Transverse colon (tissue), 4 donors: ENCODE data around the gene PSMG3. TPM values are rescaled to one million over a fixed set of nuclear protein-coding genes. Genes with fewer than 3 reads are reported as not detected.

Experiments
- DNase-seq: peaks from one replicate; pipeline ENCODE4 v3.0.0-alpha.2; 2019
- H3K27ac ChIP-seq, 4 donors: fragments of 200-600 bp; sonication (generic); 2 replicates each; pipeline ENCODE4 v1.5.1; 2016 to 2018; ENCODE audit warnings: inconsistent platforms in 4 of 4
- H3K27me3 ChIP-seq: fragments of 200-600 bp; sonication (generic); 2 replicates; pipeline ENCODE4 v1.5.1; 2017; ENCODE audit warnings: inconsistent platforms
- H3K36me3 ChIP-seq, 4 donors: fragments of 200-600 bp; sonication (generic); 2 replicates each; pipeline ENCODE4 v1.5.1; 2017 to 2019; ENCODE audit warnings: inconsistent platforms in 4 of 4
- H3K4me1 ChIP-seq, 4 donors: fragments of 200-600 bp; sonication (generic); 2 replicates each; pipeline ENCODE4 v1.5.1; 2017 to 2020; ENCODE audit warnings: inconsistent platforms in 4 of 4
- H3K4me3 ChIP-seq, 4 donors: fragments of 200-600 bp; sonication (generic); 1 replicate in 1 of 4; 2 replicates in 3 of 4; pipeline versions ENCODE4 v1.5.1 to v1.6.1; 2017 to 2019; ENCODE audit warnings: inconsistent platforms in 4 of 4
- H3K9me3 ChIP-seq, 2 donors: fragments of 200-600 bp; sonication (generic); 2 replicates each; pipeline ENCODE4 v1.5.1; 2017 to 2019; ENCODE audit warnings: inconsistent platforms in 2 of 2
- CTCF ChIP-seq, 5 experiments: fragments of 200-600 bp in 3 of 5; fragments of 450-650 bp in 2 of 5; sonication (generic) in 3 of 5; IDR thresholded peaks; 1 replicate in 2 of 5; 2 replicates in 3 of 5; pipeline ENCODE4 v1.5.1; 2016 to 2017; ENCODE audit warnings: antibody characterized with exemption in 5 of 5, inconsistent platforms in 3 of 5, mild to moderate bottlenecking in 2 of 5, moderate library complexity in 1 of 5
- EP300 ChIP-seq: sonication (generic); formaldehyde crosslinking; IDR thresholded peaks from one replicate; pipeline ENCODE4 v1.6.1; 2017; ENCODE audit warnings: antibody characterized with exemption, low read depth
- POLR2A ChIP-seq: fragments of 450-650 bp; IDR thresholded peaks from one replicate; pipeline ENCODE4 v1.6.1; 2016; ENCODE audit warnings: antibody characterized with exemption, mild to moderate bottlenecking, moderate library complexity
- POLR2AphosphoS5 ChIP-seq, 3 donors: sonication (generic); formaldehyde crosslinking; IDR thresholded peaks; one replicate each; pipeline ENCODE4 v1.6.1; 2016; ENCODE audit warnings: antibody characterized with exemption in 3 of 3
- WGBS, 2 donors: methylation state at CpG; one replicate each; pipeline ENCODE4 v1.1.5; 2018; ENCODE audit warnings: low coverage in 1 of 2; 5-methylcytosine and 5-hydroxymethylcytosine counted together
- in situ Hi-C, 4 donors: fragments of 200-750 bp; cut with MboI; loops; one replicate each; pipeline versions ENCODE4 v1.15.0 to v1.15.1; 2017; ENCODE audit warnings: low sequenced_read_pairs in 3 of 4, low pct_ligation_motif_present in 1 of 4, low pct_unique_long_range_greater_than_20kb in 1 of 4
- intact Hi-C: fragments of 100-400 bp; cut with DNase I; formaldehyde crosslinking; loops from one replicate; pipeline ENCODE4 v1.15.1; 2023; ENCODE audit warnings: low total_unique reads
- total RNA-seq, 4 donors: library from RNA; depleted of rRNA; stranded (reverse); fragments of >200 nt; gene quantifications; one replicate each; pipeline ENCODE4 v1.1.0, GENCODE V29; 2016

Gene PSMG3
- total RNA-seq, 4 donors from 2014 or later, result 7.1 to 41.9 (median 27.6) TPM

- TF ChIP-seq POLR2AphosphoS5 (IDR thresholded peaks at IDR 0.05) (no peak), POLR2A (no peak)
- no peaks in the 10 kb centered on the region for H3K9me3 ChIP-seq
- in situ Hi-C loops (no loop called here), intact Hi-C loops (no loop called here)
- WGBS, 2 donors, result 79 to 80% methylated on average over 7 of the region's 7 CpGs
- peak overlapping the region; percentile 93 to 98 (median 97) for H3K27ac ChIP-seq
- DNase-seq, result no peak
- peaks cover 16 to 37% (median 34%) of the 10 kb centered on the region in 4 donors for H3K4me1 ChIP-seq
- no peaks in the 10 kb centered on the region for H3K36me3 ChIP-seq
- no peaks in the 10 kb centered on the region for H3K27me3 ChIP-seq
- H3K4me3 ChIP-seq, result no peak overlapping the region
These were observed 2.4 kb upstream of the PSMG3 start for GRCh38 chr7:1572111-1572822.

- H3K9me3 ChIP-seq, result no peaks in the 10 kb centered on the region
- H3K4me3 ChIP-seq, result peak overlapping the region; percentile 78 to 91 (median 82)
- WGBS, 2 donors, result 4 to 17% methylated on average over 15 to 26 of the region's 27 CpGs
- H3K27ac ChIP-seq, result peak overlapping the region; percentile 93 to 98 (median 97)
- intact Hi-C loops (no loop called here), in situ Hi-C loops (no loop called here)
- no peaks in the 10 kb centered on the region for H3K27me3 ChIP-seq
- no peaks in the 10 kb centered on the region for H3K36me3 ChIP-seq
- no peak for TF ChIP-seq EP300
- TF ChIP-seq POLR2AphosphoS5 (IDR thresholded peaks at IDR 0.05), result no peak
- no peak for TF ChIP-seq POLR2A
- no peak for TF ChIP-seq CTCF (IDR thresholded peaks at IDR 0.05)
- H3K4me1 ChIP-seq, result peaks cover 16 to 51% (median 43%) of the 10 kb centered on the region in 4 donors
- no peak for DNase-seq
These were observed 396 bp downstream of the PSMG3 start for GRCh38 chr7:1569440-1569832.

GRCh38 chr7:1569016-1569415 is 816 bp downstream of the PSMG3 start:
- DNase-seq, result no peak
- no peaks in the 10 kb centered on the region for H3K36me3 ChIP-seq
- TF ChIP-seq EP300 (no peak), POLR2A (no peak)
- H3K4me1 ChIP-seq, result peaks cover 16 to 51% (median 43%) of the 10 kb centered on the region in 4 donors
- intact Hi-C loops, result no loop called here
- 66 to 83% methylated on average over 3 to 13 of the region's 13 CpGs for WGBS, 2 donors
- H3K9me3 ChIP-seq, result no peaks in the 10 kb centered on the region
- H3K4me3 ChIP-seq, result peak overlapping the region in 3 of 4 donors; percentile 81 to 91 (median 84)
- H3K27ac ChIP-seq, result peak overlapping the region; percentile 93 to 98 (median 97)
- H3K27me3 ChIP-seq, result no peaks in the 10 kb centered on the region
- in situ Hi-C loops, result no loop called here

- H3K4me3 ChIP-seq, result peak overlapping the region in 1 of 4 donors; percentile 84
- in situ Hi-C loops, result no loop called here
- no peaks in the 10 kb centered on the region for H3K36me3 ChIP-seq
- H3K4me1 ChIP-seq, result peaks cover 16 to 51% (median 43%) of the 10 kb centered on the region in 4 donors
- H3K27me3 ChIP-seq, result no peaks in the 10 kb centered on the region
- WGBS, 2 donors, result 89% methylated on average over 17 of the region's 17 CpGs; no CpG with 5 or more reads in 1 of the 2 donors
- intact Hi-C loops, result no loop called here
- H3K27ac ChIP-seq, result peak overlapping the region; percentile 93 to 98 (median 97)
- no peaks in the 10 kb centered on the region for H3K9me3 ChIP-seq
- DNase-seq, result no peak
- no peak for TF ChIP-seq CTCF (IDR thresholded peaks at IDR 0.05)
- TF ChIP-seq POLR2AphosphoS5 (IDR thresholded peaks at IDR 0.05), result no peak
- TF ChIP-seq EP300, result no peak
- no peak for TF ChIP-seq POLR2A
These were observed 1.8 kb downstream of the PSMG3 start for GRCh38 chr7:1567896-1568510.

- in situ Hi-C loops (no loop called here), intact Hi-C loops (no loop called here)
- Histone ChIP-seq H3K4me1 (peaks cover 16 to 51% (median 43%) of the 10 kb centered on the region in 4 donors), H3K9me3 (no peaks in the 10 kb centered on the region), H3K27ac (peak overlapping the region; percentile 93 to 98 (median 97)), H3K27me3 (no peaks in the 10 kb centered on the region), H3K4me3 (no peak overlapping the region), H3K36me3 (no peaks in the 10 kb centered on the region)
- WGBS, 2 donors, result 70% methylated on average over 26 of the region's 26 CpGs; no CpG with 5 or more reads in 1 of the 2 donors
- peak; percentile 55 for DNase-seq
- TF ChIP-seq EP300, result no peak
- peak; percentile 27 to 67 (median 39) for TF ChIP-seq POLR2AphosphoS5 (IDR thresholded peaks at IDR 0.05)
- no peak for TF ChIP-seq CTCF (IDR thresholded peaks at IDR 0.05)
- TF ChIP-seq POLR2A, result peak; percentile 66
These were observed 2.6 kb downstream of the PSMG3 start for GRCh38 chr7:1567049-1567771.
